VCaP (cell line): ENCODE data around the gene TULP1.

Experiments
- H3K27ac ChIP-seq: fragments of 450-650 bp; 2 replicates; pipeline ENCODE4 v1.5.1; 2017
- CTCF ChIP-seq: fragments of 450-650 bp; conservative IDR thresholded peaks from 2 replicates; pipeline ENCODE4 v1.5.1; 2017; ENCODE audit warnings: mild to moderate bottlenecking, moderate library complexity

The TULP1 gene

GRCh38 chr6:35480176-35480575 is 32.5 kb downstream of the TULP1 start:
- no peak overlapping the region for H3K27ac ChIP-seq
- no peak for TF ChIP-seq CTCF

GRCh38 chr6:35478259-35478658 is 34.4 kb downstream of the TULP1 start:
- no peak overlapping the region for H3K27ac ChIP-seq
- TF ChIP-seq CTCF = no peak

- H3K27ac ChIP-seq = no peak overlapping the region
- TF ChIP-seq CTCF = no peak
Measured at GRCh38 chr6:35477551-35478179, 35.0 kb downstream of the TULP1 start.

- TF ChIP-seq CTCF = no peak
- no peak overlapping the region for H3K27ac ChIP-seq
Measured at GRCh38 chr6:35477028-35477427, 35.7 kb downstream of the TULP1 start.

GRCh38 chr6:35476004-35476403 is 36.7 kb downstream of the TULP1 start:
- TF ChIP-seq CTCF = no peak
- H3K27ac ChIP-seq = no peak overlapping the region

GRCh38 chr6:35475573-35475972 is 37.1 kb downstream of the TULP1 start:
- TF ChIP-seq CTCF = no peak
- no peak overlapping the region for H3K27ac ChIP-seq

GRCh38 chr6:35474942-35475570 is 37.6 kb downstream of the TULP1 start:
- H3K27ac ChIP-seq = no peak overlapping the region
- no peak for TF ChIP-seq CTCF
